Measurements from ENCODE around the gene ATXN3L. TPM values are rescaled to one million over a fixed set of nuclear protein-coding genes. Genes with fewer than 3 reads are reported as not detected.

The ATXN3L gene
- total RNA-seq, 1 donor from 2014 or later: not detected

- peak; percentile 48 for DNase-seq (ENCODE audit: low read depth)
- no peaks in the 10 kb centered on the region for H3K36me3 ChIP-seq (ENCODE audit: control insufficient read depth, insufficient read depth, low read length)
- TF ChIP-seq CTCF (IDR thresholded peaks at IDR 0.05; ENCODE audit: insufficient read depth, low read length, severe bottlenecking): no peak
- H3K4me3 ChIP-seq (ENCODE audit: low read depth, low read length): no peak overlapping the region
- no peak for FAIRE-seq
- no peaks in the 10 kb centered on the region for H3K27me3 ChIP-seq (ENCODE audit: control insufficient read depth, insufficient read depth, low read length)
Measured at GRCh38 chrX:13341491-13342101, 21.7 kb upstream of the ATXN3L start.

GRCh38 chrX:13340182-13340791 is 20.4 kb upstream of the ATXN3L start:
- DNase-seq (ENCODE audit: low read depth): no peak
- no peak for FAIRE-seq
- no peak overlapping the region for H3K4me3 ChIP-seq (ENCODE audit: low read depth, low read length)
- no peaks in the 10 kb centered on the region for H3K36me3 ChIP-seq (ENCODE audit: control insufficient read depth, insufficient read depth, low read length)
- no peaks in the 10 kb centered on the region for H3K27me3 ChIP-seq (ENCODE audit: control insufficient read depth, insufficient read depth, low read length)
- TF ChIP-seq CTCF (IDR thresholded peaks at IDR 0.05; ENCODE audit: insufficient read depth, low read length, severe bottlenecking): no peak

GRCh38 chrX:13339607-13340006 is 19.8 kb upstream of the ATXN3L start:
- Histone ChIP-seq H3K27me3 (ENCODE audit: control insufficient read depth, insufficient read depth, low read length) (no peaks in the 10 kb centered on the region), H3K4me3 (ENCODE audit: low read depth, low read length) (no peak overlapping the region), H3K36me3 (ENCODE audit: control insufficient read depth, insufficient read depth, low read length) (no peaks in the 10 kb centered on the region)
- DNase-seq (ENCODE audit: low read depth) (no peak), FAIRE-seq (no peak)
- no peak for TF ChIP-seq CTCF (IDR thresholded peaks at IDR 0.05; ENCODE audit: insufficient read depth, low read length, severe bottlenecking)

- Histone ChIP-seq H3K4me3 (ENCODE audit: low read depth, low read length) (no peak overlapping the region), H3K36me3 (ENCODE audit: control insufficient read depth, insufficient read depth, low read length) (no peaks in the 10 kb centered on the region), H3K27me3 (ENCODE audit: control insufficient read depth, insufficient read depth, low read length) (no peaks in the 10 kb centered on the region)
- no peak for FAIRE-seq
- no peak for TF ChIP-seq CTCF (IDR thresholded peaks at IDR 0.05; ENCODE audit: insufficient read depth, low read length, severe bottlenecking)
- DNase-seq (ENCODE audit: low read depth): no peak
Measured at GRCh38 chrX:13338996-13339515, 19.2 kb upstream of the ATXN3L start.

- Histone ChIP-seq H3K36me3 (ENCODE audit: control insufficient read depth, insufficient read depth, low read length) (no peaks in the 10 kb centered on the region), H3K27me3 (ENCODE audit: control insufficient read depth, insufficient read depth, low read length) (no peaks in the 10 kb centered on the region), H3K4me3 (ENCODE audit: low read depth, low read length) (no peak overlapping the region)
- TF ChIP-seq CTCF (IDR thresholded peaks at IDR 0.05; ENCODE audit: insufficient read depth, low read length, severe bottlenecking): no peak
- no peak for DNase-seq (ENCODE audit: low read depth)
- no peak for FAIRE-seq
Measured at GRCh38 chrX:13334491-13334890, 14.6 kb upstream of the ATXN3L start.

All from bronchial epithelial cell (primary cell).